Measurements from ENCODE around the gene FRYL.

Gene FRYL

DNA sequence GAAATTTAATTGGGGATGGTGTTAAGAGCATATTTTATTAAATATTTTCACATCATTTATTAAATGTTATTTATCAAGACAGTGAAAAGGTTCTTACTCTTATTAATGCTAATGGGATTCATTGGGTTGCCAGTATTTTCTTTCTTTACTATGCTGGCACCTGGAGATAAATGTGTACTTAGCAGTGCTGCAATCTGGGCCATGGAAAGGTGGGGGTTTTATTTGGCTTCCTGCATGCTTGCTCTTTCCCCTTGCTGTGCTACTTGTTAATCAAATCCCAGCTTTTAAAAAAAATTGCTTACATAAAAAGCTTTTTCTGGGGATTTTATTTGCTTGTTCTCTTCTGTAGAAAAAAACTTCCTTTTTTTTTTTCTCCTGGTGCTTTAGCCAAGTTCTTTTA lies 241.7 kb downstream of the FRYL start:
- no peaks in the 10 kb centered on the region for H3K9me3 ChIP-seq (ENCODE audit: insufficient read depth, low read length)
- peaks cover 5% of the 10 kb centered on the region; the same call in 1 of the 2 replicates for H3F3A ChIP-seq (ENCODE audit: insufficient read depth)
- H3K27me3 ChIP-seq (ENCODE audit: low read length) = no peaks in the 10 kb centered on the region
- no peak overlapping the region for H3K27ac ChIP-seq (ENCODE audit: low read depth, low read length)
- TF ChIP-seq, protein P1, sequence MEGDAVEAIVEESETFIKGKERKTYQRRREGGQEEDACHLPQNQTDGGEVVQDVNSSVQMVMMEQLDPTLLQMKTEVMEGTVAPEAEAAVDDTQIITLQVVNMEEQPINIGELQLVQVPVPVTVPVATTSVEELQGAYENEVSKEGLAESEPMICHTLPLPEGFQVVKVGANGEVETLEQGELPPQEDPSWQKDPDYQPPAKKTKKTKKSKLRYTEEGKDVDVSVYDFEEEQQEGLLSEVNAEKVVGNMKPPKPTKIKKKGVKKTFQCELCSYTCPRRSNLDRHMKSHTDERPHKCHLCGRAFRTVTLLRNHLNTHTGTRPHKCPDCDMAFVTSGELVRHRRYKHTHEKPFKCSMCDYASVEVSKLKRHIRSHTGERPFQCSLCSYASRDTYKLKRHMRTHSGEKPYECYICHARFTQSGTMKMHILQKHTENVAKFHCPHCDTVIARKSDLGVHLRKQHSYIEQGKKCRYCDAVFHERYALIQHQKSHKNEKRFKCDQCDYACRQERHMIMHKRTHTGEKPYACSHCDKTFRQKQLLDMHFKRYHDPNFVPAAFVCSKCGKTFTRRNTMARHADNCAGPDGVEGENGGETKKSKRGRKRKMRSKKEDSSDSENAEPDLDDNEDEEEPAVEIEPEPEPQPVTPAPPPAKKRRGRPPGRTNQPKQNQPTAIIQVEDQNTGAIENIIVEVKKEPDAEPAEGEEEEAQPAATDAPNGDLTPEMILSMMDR (IDR thresholded peaks at IDR 0.05; ENCODE audit: insufficient read depth, low read length, poor library complexity, severe bottlenecking) = no peak
- no peak for TF ChIP-seq EZH2phosphoT487 (conservative IDR thresholded peaks at IDR 0.05; ENCODE audit: low read length)
- H3K79me2 ChIP-seq (ENCODE audit: insufficient read depth, low read length) = no peaks in the 10 kb centered on the region
- H2AFZ ChIP-seq (ENCODE audit: low read depth, low read length, severe bottlenecking) = no peak overlapping the region
- H3K36me3 ChIP-seq (ENCODE audit: low read length) = peaks cover 41% of the 10 kb centered on the region; the same call in 1 of the 2 replicates
- no peak overlapping the region for H3K9ac ChIP-seq (ENCODE audit: low read length)
- H3K9me2 ChIP-seq (replicated peaks; ENCODE audit: insufficient read depth, low read length) = no peaks in the 10 kb centered on the region
- no peak overlapping the region for H3K4me3 ChIP-seq (ENCODE audit: insufficient read depth, low read length, poor library complexity, severe bottlenecking)
- H4K20me1 ChIP-seq (ENCODE audit: low read depth, low read length) = no peaks in the 10 kb centered on the region
- no peak overlapping the region for H3K4me2 ChIP-seq (ENCODE audit: low read depth, low read length, poor library complexity, severe bottlenecking)

- Histone ChIP-seq H3F3A (ENCODE audit: insufficient read depth) (no peaks in the 10 kb centered on the region), H4K20me1 (ENCODE audit: low read depth, low read length) (no peaks in the 10 kb centered on the region), H3K79me2 (ENCODE audit: insufficient read depth, low read length) (no peaks in the 10 kb centered on the region), H3K27ac (ENCODE audit: low read depth, low read length) (no peak overlapping the region), H3K9me2 (replicated peaks; ENCODE audit: insufficient read depth, low read length) (no peaks in the 10 kb centered on the region), H3K4me3 (ENCODE audit: insufficient read depth, low read length, poor library complexity, severe bottlenecking) (no peak overlapping the region), H3K9me3 (ENCODE audit: insufficient read depth, low read length) (no peaks in the 10 kb centered on the region), H3K9ac (ENCODE audit: low read length) (no peak overlapping the region), H3K36me3 (ENCODE audit: low read length) (peaks cover 54% of the 10 kb centered on the region), H3K27me3 (ENCODE audit: low read length) (no peaks in the 10 kb centered on the region), H2AFZ (ENCODE audit: low read depth, low read length, severe bottlenecking) (no peak overlapping the region), H3K4me2 (ENCODE audit: low read depth, low read length, poor library complexity, severe bottlenecking) (no peak overlapping the region)
- TF ChIP-seq EZH2phosphoT487 (conservative IDR thresholded peaks at IDR 0.05; ENCODE audit: low read length) = no peak
- TF ChIP-seq, protein P1 (IDR thresholded peaks at IDR 0.05; ENCODE audit: insufficient read depth, low read length, poor library complexity, severe bottlenecking) = no peak
Measured at GRCh38 chr4:48526406-48526805, 253.7 kb downstream of the FRYL start.

- TF ChIP-seq, protein P1 (IDR thresholded peaks at IDR 0.05; ENCODE audit: insufficient read depth, low read length, poor library complexity, severe bottlenecking) = no peak
- TF ChIP-seq EZH2phosphoT487 (conservative IDR thresholded peaks at IDR 0.05; ENCODE audit: low read length) = no peak
- peaks cover 41% of the 10 kb centered on the region for H3K36me3 ChIP-seq (ENCODE audit: low read length)
Measured at GRCh38 chr4:48518143-48518542, 261.9 kb downstream of the FRYL start.

More at GRCh38 chr4:48518143-48518542, 261.9 kb downstream of the FRYL start:
- H3K9me2 ChIP-seq (replicated peaks; ENCODE audit: insufficient read depth, low read length) = no peaks in the 10 kb centered on the region
- H3F3A ChIP-seq (ENCODE audit: insufficient read depth) = no peaks in the 10 kb centered on the region
- no peak overlapping the region for H3K27ac ChIP-seq (ENCODE audit: low read depth, low read length)
- no peaks in the 10 kb centered on the region for H3K27me3 ChIP-seq (ENCODE audit: low read length)
- no peaks in the 10 kb centered on the region for H3K79me2 ChIP-seq (ENCODE audit: insufficient read depth, low read length)
- H2AFZ ChIP-seq (ENCODE audit: low read depth, low read length, severe bottlenecking) = no peak overlapping the region
- no peaks in the 10 kb centered on the region for H4K20me1 ChIP-seq (ENCODE audit: low read depth, low read length)
- no peak overlapping the region for H3K4me3 ChIP-seq (ENCODE audit: insufficient read depth, low read length, poor library complexity, severe bottlenecking)
- H3K9ac ChIP-seq (ENCODE audit: low read length) = no peak overlapping the region
- no peaks in the 10 kb centered on the region for H3K9me3 ChIP-seq (ENCODE audit: insufficient read depth, low read length)
- no peak overlapping the region for H3K4me2 ChIP-seq (ENCODE audit: low read depth, low read length, poor library complexity, severe bottlenecking)

Measured in SU-DHL-6 (cell line).